HL-60 (cell line): ENCODE data around the gene TPI1.

Source experiments
- DNase-seq, 2 experiments: peaks; one replicate each; pipeline ENCODE4 v3.0.0-alpha.2; 2010 to 2020; ENCODE audit warnings: low read depth in 1 of 2, low spot score in 1 of 2
- H3K27ac ChIP-seq: fragments of 250-450 bp; sonication (Bioruptor Pico); replicated peaks from 2 replicates; pipeline ENCODE4 v1.5.1; 2020; ENCODE audit warnings: mild to moderate bottlenecking, moderate library complexity
- H3K27me3 ChIP-seq: fragments of 250-450 bp; sonication (Bioruptor Pico); 2 replicates; pipeline ENCODE4 v1.5.1; 2021; ENCODE audit warnings: mild to moderate bottlenecking, moderate library complexity; ENCODE audit not compliant: insufficient read depth, poor library complexity, severe bottlenecking
- H3K4me3 ChIP-seq: replicated peaks from 2 replicates; pipeline ENCODE4 v1.5.1; 2011; ENCODE audit warnings: mild to moderate bottlenecking, control low read depth, low read length; ENCODE audit not compliant: insufficient read depth
- GABPA ChIP-seq: IDR thresholded peaks from 2 replicates; pipeline ENCODE4 v1.6.1; 2012; ENCODE audit warnings: low read depth
- POLR2AphosphoS5 ChIP-seq: IDR thresholded peaks from 2 replicates; pipeline ENCODE4 v1.6.1; 2012; ENCODE audit warnings: low read depth
- SPI1 ChIP-seq: IDR thresholded peaks from 2 replicates; pipeline ENCODE4 v1.6.1; 2012; ENCODE audit warnings: low read depth, mild to moderate bottlenecking, borderline replicate concordance
- TF ChIP-seq, protein P1 (sequence below): IDR thresholded peaks from one replicate; pipeline ENCODE4 v1.5.1; 2011; ENCODE audit warnings: low read length, control low read depth, inconsistent platforms; ENCODE audit not compliant: insufficient read depth
- TF ChIP-seq, protein P2 (sequence below): IDR thresholded peaks from 2 replicates; pipeline ENCODE4 v1.6.1; 2012; ENCODE audit warnings: low read depth; ENCODE audit not compliant: insufficient replicate concordance

Gene TPI1

DNA sequence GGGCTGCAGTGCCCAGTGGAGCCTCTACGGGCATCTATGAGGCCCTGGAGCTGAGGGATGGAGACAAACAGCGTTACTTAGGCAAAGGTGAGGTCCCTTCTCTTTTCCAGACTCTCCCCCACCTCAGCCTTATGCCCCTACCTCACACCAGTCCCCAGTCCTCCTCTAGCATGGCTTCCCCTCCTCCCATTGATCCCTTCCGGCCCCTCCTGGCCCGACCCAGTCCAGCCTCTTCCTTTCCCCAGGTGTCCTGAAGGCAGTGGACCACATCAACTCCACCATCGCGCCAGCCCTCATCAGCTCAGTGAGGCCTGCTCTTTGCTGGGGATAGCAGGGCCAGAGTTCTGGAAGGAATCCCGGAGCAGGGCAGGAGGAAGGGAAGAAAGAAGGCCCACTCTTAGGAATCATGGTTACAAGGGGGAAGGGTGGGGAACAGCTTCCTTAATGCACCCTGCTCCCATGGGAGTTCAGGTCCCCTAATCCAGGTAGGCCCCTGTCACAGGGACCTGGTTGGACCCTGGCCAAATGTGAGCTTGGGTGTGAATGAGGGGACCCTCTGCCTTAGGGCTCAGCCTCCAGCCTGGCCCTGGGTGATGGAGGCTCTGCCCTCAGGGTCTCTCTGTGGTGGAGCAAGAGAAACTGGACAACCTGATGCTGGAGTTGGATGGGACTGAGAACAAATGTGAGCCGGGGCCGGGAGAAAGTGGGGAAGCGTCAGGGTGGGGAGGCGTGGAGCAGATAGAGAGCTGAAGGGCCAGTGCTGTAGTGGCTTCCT is 49.3 kb downstream of the TPI1 start:
- Histone ChIP-seq H3K4me3 (no peak overlapping the region), H3K27ac (no peak overlapping the region)

DNA sequence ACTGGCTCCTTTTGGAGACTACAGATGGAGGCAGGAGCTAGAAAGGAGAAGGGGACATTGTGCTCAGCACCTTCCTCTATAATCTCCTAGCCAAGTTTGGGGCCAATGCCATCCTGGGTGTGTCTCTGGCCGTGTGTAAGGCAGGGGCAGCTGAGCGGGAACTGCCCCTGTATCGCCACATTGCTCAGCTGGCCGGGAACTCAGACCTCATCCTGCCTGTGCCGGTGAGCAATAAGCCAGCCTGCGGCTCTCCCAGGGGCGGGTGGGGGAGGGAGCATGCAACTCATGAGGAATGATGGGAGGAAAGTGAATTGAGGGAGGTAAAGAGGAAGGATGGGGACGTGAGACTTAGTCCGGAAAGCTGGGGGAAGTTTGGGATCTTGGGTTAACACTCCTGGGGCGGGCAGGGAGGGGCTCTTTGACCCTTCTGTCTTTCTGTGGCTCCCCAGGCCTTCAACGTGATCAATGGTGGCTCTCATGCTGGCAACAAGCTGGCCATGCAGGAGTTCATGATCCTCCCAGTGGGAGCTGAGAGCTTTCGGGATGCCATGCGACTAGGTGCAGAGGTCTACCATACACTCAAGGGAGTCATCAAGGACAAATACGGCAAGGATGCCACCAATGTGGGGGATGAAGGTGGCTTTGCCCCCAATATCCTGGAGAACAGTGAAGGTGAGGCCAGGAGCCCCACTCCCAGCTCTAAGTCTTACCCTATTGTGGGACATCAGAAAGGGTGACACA is 50.3 kb downstream of the TPI1 start:
- TF ChIP-seq POLR2AphosphoS5 (no peak), SPI1 (no peak), GABPA (no peak)
- TF ChIP-seq, protein P1, sequence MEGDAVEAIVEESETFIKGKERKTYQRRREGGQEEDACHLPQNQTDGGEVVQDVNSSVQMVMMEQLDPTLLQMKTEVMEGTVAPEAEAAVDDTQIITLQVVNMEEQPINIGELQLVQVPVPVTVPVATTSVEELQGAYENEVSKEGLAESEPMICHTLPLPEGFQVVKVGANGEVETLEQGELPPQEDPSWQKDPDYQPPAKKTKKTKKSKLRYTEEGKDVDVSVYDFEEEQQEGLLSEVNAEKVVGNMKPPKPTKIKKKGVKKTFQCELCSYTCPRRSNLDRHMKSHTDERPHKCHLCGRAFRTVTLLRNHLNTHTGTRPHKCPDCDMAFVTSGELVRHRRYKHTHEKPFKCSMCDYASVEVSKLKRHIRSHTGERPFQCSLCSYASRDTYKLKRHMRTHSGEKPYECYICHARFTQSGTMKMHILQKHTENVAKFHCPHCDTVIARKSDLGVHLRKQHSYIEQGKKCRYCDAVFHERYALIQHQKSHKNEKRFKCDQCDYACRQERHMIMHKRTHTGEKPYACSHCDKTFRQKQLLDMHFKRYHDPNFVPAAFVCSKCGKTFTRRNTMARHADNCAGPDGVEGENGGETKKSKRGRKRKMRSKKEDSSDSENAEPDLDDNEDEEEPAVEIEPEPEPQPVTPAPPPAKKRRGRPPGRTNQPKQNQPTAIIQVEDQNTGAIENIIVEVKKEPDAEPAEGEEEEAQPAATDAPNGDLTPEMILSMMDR, result no peak
- TF ChIP-seq, protein P2, sequence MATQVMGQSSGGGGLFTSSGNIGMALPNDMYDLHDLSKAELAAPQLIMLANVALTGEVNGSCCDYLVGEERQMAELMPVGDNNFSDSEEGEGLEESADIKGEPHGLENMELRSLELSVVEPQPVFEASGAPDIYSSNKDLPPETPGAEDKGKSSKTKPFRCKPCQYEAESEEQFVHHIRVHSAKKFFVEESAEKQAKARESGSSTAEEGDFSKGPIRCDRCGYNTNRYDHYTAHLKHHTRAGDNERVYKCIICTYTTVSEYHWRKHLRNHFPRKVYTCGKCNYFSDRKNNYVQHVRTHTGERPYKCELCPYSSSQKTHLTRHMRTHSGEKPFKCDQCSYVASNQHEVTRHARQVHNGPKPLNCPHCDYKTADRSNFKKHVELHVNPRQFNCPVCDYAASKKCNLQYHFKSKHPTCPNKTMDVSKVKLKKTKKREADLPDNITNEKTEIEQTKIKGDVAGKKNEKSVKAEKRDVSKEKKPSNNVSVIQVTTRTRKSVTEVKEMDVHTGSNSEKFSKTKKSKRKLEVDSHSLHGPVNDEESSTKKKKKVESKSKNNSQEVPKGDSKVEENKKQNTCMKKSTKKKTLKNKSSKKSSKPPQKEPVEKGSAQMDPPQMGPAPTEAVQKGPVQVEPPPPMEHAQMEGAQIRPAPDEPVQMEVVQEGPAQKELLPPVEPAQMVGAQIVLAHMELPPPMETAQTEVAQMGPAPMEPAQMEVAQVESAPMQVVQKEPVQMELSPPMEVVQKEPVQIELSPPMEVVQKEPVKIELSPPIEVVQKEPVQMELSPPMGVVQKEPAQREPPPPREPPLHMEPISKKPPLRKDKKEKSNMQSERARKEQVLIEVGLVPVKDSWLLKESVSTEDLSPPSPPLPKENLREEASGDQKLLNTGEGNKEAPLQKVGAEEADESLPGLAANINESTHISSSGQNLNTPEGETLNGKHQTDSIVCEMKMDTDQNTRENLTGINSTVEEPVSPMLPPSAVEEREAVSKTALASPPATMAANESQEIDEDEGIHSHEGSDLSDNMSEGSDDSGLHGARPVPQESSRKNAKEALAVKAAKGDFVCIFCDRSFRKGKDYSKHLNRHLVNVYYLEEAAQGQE, result no peak
- DNase-seq, result no peak
- H3K27ac ChIP-seq, result no peak overlapping the region
- no peak overlapping the region for H3K4me3 ChIP-seq
- H3K27me3 ChIP-seq, result peaks cover 20% of the 10 kb centered on the region

More for the DNA sequence above, 49.3 kb downstream of the TPI1 start:
- no peak for DNase-seq
- TF ChIP-seq, protein P2, result no peak
- TF ChIP-seq GABPA (no peak), SPI1 (no peak), POLR2AphosphoS5 (no peak)
- TF ChIP-seq, protein P1, result no peak
- peaks cover 20% of the 10 kb centered on the region for H3K27me3 ChIP-seq

DNA sequence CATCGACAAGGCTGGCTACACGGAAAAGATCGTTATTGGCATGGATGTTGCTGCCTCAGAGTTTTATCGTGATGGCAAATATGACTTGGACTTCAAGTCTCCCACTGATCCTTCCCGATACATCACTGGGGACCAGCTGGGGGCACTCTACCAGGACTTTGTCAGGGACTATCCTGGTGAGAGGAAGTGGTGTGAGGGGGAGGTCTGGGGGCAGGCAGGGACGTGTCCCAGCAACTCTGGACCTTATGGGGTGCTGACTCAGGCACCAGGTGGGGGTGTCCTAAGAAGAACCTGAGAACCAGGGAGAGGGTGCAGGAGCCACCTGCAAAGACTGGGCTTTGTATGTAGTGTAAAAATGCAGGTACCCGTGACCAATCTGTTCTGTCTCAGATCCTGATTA is 52.3 kb downstream of the TPI1 start:
- TF ChIP-seq, protein P2, result no peak
- TF ChIP-seq SPI1, result peak; percentile 16; the same call in 1 of the 2 replicates
- DNase-seq, result no peak
- H3K27me3 ChIP-seq, result peaks cover 11% of the 10 kb centered on the region
- H3K27ac ChIP-seq, result no peak overlapping the region
- H3K4me3 ChIP-seq, result no peak overlapping the region
